Measurements from ENCODE around the gene ZBTB46. TPM values are rescaled to one million over a fixed set of nuclear protein-coding genes. Genes with fewer than 3 reads are reported as not detected.

The ZBTB46 gene
- total and polyA plus RNA-seq, 2 donors: 3.7 to 5.8 TPM

DNA sequence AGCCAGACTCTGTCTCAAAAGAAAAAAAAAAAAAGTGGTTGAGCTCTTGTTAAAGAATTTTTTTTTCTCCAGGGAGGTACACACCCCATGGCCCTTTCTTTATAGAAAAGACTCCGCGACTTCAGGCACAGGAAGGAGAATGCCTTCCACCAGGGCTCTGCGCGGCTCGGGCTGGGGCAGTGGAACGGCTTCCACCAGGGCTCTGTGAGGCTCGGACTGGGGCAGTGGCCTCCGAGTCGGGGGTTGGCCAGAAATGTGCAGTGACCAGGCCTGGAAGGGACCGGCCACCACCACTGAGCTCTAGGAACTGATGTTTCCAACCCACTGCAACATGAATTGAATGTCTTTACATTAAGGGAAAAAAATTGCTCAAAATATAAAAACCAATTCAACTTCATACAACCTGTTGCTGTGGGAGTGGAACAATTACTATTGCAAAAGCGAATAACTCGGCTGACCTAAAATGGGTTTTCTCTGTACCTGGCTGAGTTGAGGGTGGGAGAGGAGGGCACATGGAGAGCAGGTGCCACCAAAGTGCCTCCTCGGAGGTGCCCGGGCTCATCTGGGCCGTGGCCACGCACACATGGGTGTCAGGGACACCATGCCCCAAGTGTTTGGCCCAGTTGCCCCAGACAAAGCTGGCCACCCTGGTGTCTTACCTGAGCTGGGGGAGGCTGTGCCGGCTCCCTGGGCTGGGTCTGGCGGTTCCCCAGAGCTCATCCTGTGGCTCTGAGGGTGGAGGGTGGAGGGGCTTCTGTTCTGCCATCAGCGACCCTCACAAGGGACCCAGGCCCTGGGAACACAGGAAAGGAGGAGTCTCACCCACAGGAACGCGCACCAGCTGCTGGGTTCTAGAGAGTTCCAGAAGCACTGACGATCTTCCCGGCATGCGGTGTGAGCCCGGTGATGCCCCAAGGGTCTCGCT lies 62.2 kb downstream of the ZBTB46 start:
- 97% methylated on average over 26 of the region's 26 CpGs for WGBS
- Histone ChIP-seq H3K27me3 (ENCODE audit: control insufficient read depth in 2 of 2, insufficient read depth in 1 of 2, low read length in 1 of 2) (peaks cover 0 to 2% of the 10 kb centered on the region in 2 donors), H3K9me3 (ENCODE audit: control insufficient read depth in 2 of 2, insufficient read depth in 1 of 2, low read length in 1 of 2) (peaks cover 2 to 4% of the 10 kb centered on the region in 2 donors), H3K36me3 (ENCODE audit: control insufficient read depth in 2 of 2, insufficient read depth in 2 of 2, low read length in 1 of 2) (no peaks in the 10 kb centered on the region), H3K4me1 (ENCODE audit: control insufficient read depth in 2 of 2, insufficient read depth in 2 of 2, low read length in 2 of 2) (peaks cover 4 to 12% of the 10 kb centered on the region in 2 donors), H3K27ac (ENCODE audit: low read depth in 1 of 2, low read length in 1 of 2) (no peak overlapping the region), H3K4me3 (ENCODE audit: low read length in 2 of 2) (no peak overlapping the region)
- no peak for DNase-seq (ENCODE audit: low read depth in 6 of 9, low spot score in 9 of 9)

- Histone ChIP-seq H3K4me3 (ENCODE audit: low read length in 2 of 2) (no peak overlapping the region), H3K9me3 (ENCODE audit: control insufficient read depth in 2 of 2, insufficient read depth in 1 of 2, low read length in 1 of 2) (peaks cover 0 to 2% of the 10 kb centered on the region in 2 donors), H3K36me3 (ENCODE audit: control insufficient read depth in 2 of 2, insufficient read depth in 2 of 2, low read length in 1 of 2) (no peaks in the 10 kb centered on the region), H3K27ac (ENCODE audit: low read depth in 1 of 2, low read length in 1 of 2) (no peak overlapping the region), H3K27me3 (ENCODE audit: control insufficient read depth in 2 of 2, insufficient read depth in 1 of 2, low read length in 1 of 2) (peaks cover 0 to 2% of the 10 kb centered on the region in 2 donors), H3K4me1 (ENCODE audit: control insufficient read depth in 2 of 2, insufficient read depth in 2 of 2, low read length in 2 of 2) (peaks cover 0 to 2% of the 10 kb centered on the region in 2 donors)
- WGBS: 94% methylated on average over 7 of the region's 7 CpGs
- no peak for DNase-seq (ENCODE audit: low read depth in 6 of 9, low spot score in 9 of 9)
Measured at GRCh38 chr20:63767886-63768285, 63.2 kb downstream of the ZBTB46 start.

DNA sequence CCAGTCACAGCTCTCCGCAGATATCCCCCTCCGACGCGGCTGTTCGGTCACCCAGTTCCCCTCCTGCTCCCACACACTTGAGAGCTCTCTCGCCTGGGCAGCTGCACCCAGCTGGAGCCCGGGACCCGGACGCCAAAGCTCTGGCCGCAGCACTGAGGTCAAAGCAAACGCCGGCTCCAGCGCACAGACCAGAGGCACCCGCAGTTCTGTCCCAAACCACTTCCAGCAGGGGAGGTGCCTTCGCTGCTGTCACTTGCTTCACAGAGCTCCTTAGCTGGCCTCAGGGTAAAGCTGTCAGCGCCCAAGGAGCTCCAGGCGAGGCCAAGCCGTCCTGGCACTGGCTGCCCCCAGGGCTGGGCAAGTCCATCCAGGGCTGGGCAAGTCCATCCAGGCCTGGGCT lies 63.6 kb downstream of the ZBTB46 start:
- DNase-seq (ENCODE audit: low read depth in 6 of 9, low spot score in 9 of 9): no peak
- no peaks in the 10 kb centered on the region for H3K4me1 ChIP-seq (ENCODE audit: control insufficient read depth in 2 of 2, insufficient read depth in 2 of 2, low read length in 2 of 2)
- H3K36me3 ChIP-seq (ENCODE audit: control insufficient read depth in 2 of 2, insufficient read depth in 2 of 2, low read length in 1 of 2): no peaks in the 10 kb centered on the region
- H3K9me3 ChIP-seq (ENCODE audit: control insufficient read depth in 2 of 2, insufficient read depth in 1 of 2, low read length in 1 of 2): peaks cover 0 to 2% of the 10 kb centered on the region in 2 donors
- H3K27ac ChIP-seq (ENCODE audit: low read depth in 1 of 2, low read length in 1 of 2): no peak overlapping the region
- no peak overlapping the region for H3K4me3 ChIP-seq (ENCODE audit: low read length in 2 of 2)
- WGBS: 85% methylated on average over 18 of the region's 18 CpGs
- peaks cover 0 to 2% of the 10 kb centered on the region in 2 donors for H3K27me3 ChIP-seq (ENCODE audit: control insufficient read depth in 2 of 2, insufficient read depth in 1 of 2, low read length in 1 of 2)

GRCh38 chr20:63766695-63767426 lies 64.2 kb downstream of the ZBTB46 start:
- Histone ChIP-seq H3K4me1 (ENCODE audit: control insufficient read depth in 2 of 2, insufficient read depth in 2 of 2, low read length in 2 of 2) (no peaks in the 10 kb centered on the region), H3K27ac (ENCODE audit: low read depth in 1 of 2, low read length in 1 of 2) (no peak overlapping the region), H3K36me3 (ENCODE audit: control insufficient read depth in 2 of 2, insufficient read depth in 2 of 2, low read length in 1 of 2) (no peaks in the 10 kb centered on the region), H3K27me3 (ENCODE audit: control insufficient read depth in 2 of 2, insufficient read depth in 1 of 2, low read length in 1 of 2) (peaks cover 0 to 2% of the 10 kb centered on the region in 2 donors), H3K9me3 (ENCODE audit: control insufficient read depth in 2 of 2, insufficient read depth in 1 of 2, low read length in 1 of 2) (peaks cover 0 to 2% of the 10 kb centered on the region in 2 donors), H3K4me3 (ENCODE audit: low read length in 2 of 2) (no peak overlapping the region)
- 98% methylated on average over 38 of the region's 38 CpGs for WGBS
- no peak for DNase-seq (ENCODE audit: low read depth in 6 of 9, low spot score in 9 of 9)

- Histone ChIP-seq H3K27me3 (ENCODE audit: control insufficient read depth in 2 of 2, insufficient read depth in 1 of 2, low read length in 1 of 2) (no peaks in the 10 kb centered on the region), H3K27ac (ENCODE audit: low read depth in 1 of 2, low read length in 1 of 2) (no peak overlapping the region), H3K4me1 (ENCODE audit: control insufficient read depth in 2 of 2, insufficient read depth in 2 of 2, low read length in 2 of 2) (no peaks in the 10 kb centered on the region), H3K9me3 (ENCODE audit: control insufficient read depth in 2 of 2, insufficient read depth in 1 of 2, low read length in 1 of 2) (no peaks in the 10 kb centered on the region), H3K36me3 (ENCODE audit: control insufficient read depth in 2 of 2, insufficient read depth in 2 of 2, low read length in 1 of 2) (no peaks in the 10 kb centered on the region), H3K4me3 (ENCODE audit: low read length in 2 of 2) (no peak overlapping the region)
- WGBS: 98% methylated on average over 7 of the region's 7 CpGs
- DNase-seq (ENCODE audit: low read depth in 6 of 9, low spot score in 9 of 9): no peak
Measured at GRCh38 chr20:63765902-63766301, 65.2 kb downstream of the ZBTB46 start.

DNA sequence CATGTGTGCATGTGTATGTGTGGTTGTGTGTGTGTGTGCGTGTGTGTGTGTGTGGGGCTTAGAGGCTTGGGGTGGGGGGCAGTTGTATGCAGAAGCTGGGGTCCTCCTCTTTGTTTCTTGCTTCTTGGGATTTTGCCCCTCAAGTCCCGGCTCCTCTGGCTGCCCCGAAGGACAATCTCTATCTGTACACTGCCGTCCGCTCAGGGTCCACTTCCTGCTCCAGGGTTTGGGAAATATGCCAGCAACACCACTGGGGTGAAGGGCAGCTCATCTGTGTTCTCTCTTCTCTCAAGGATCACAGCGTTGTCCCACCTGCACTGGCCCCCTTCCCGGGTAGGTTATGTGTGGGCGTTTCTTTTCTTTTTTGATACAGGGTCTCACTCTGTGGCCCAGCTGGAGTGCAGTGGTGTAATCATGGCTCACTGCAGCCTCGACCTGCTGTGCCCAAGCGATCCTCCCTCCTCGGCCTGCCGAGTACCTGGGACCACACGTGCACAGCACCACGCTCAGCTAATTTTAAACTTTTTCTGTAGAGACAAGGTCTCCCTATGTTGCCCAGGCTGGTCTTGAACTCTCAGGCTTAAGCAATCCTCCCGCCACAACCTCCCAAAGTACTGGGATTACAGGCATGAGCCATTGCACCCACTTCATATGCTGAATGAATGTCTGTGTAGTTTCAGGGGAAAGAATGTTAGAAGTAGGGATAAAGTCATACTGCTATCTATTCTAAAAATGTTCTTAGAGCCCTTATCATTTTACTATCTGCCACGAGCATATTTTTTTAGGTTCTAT lies 65.8 kb downstream of the ZBTB46 start:
- H3K4me3 ChIP-seq (ENCODE audit: low read length in 2 of 2): no peak overlapping the region
- no peaks in the 10 kb centered on the region for H3K27me3 ChIP-seq (ENCODE audit: control insufficient read depth in 2 of 2, insufficient read depth in 1 of 2, low read length in 1 of 2)
- H3K4me1 ChIP-seq (ENCODE audit: control insufficient read depth in 2 of 2, insufficient read depth in 2 of 2, low read length in 2 of 2): no peaks in the 10 kb centered on the region
- WGBS: 95% methylated on average over 16 of the region's 16 CpGs
- no peak overlapping the region for H3K27ac ChIP-seq (ENCODE audit: low read depth in 1 of 2, low read length in 1 of 2)
- H3K36me3 ChIP-seq (ENCODE audit: control insufficient read depth in 2 of 2, insufficient read depth in 2 of 2, low read length in 1 of 2): no peaks in the 10 kb centered on the region
- DNase-seq (ENCODE audit: low read depth in 6 of 9, low spot score in 9 of 9): no peak
- no peaks in the 10 kb centered on the region for H3K9me3 ChIP-seq (ENCODE audit: control insufficient read depth in 2 of 2, insufficient read depth in 1 of 2, low read length in 1 of 2)

GRCh38 chr20:63759377-63759901 lies 71.6 kb downstream of the ZBTB46 start:
- no peaks in the 10 kb centered on the region for H3K27me3 ChIP-seq (ENCODE audit: control insufficient read depth in 2 of 2, insufficient read depth in 1 of 2, low read length in 1 of 2)
- no peak overlapping the region for H3K4me3 ChIP-seq (ENCODE audit: low read length in 2 of 2)
- 98% methylated on average over 7 of the region's 7 CpGs for WGBS
- no peaks in the 10 kb centered on the region for H3K36me3 ChIP-seq (ENCODE audit: control insufficient read depth in 2 of 2, insufficient read depth in 2 of 2, low read length in 1 of 2)
- no peak for DNase-seq (ENCODE audit: low read depth in 6 of 9, low spot score in 9 of 9)
- no peaks in the 10 kb centered on the region for H3K4me1 ChIP-seq (ENCODE audit: control insufficient read depth in 2 of 2, insufficient read depth in 2 of 2, low read length in 2 of 2)
- no peaks in the 10 kb centered on the region for H3K9me3 ChIP-seq (ENCODE audit: control insufficient read depth in 2 of 2, insufficient read depth in 1 of 2, low read length in 1 of 2)
- H3K27ac ChIP-seq (ENCODE audit: low read depth in 1 of 2, low read length in 1 of 2): no peak overlapping the region

DNA sequence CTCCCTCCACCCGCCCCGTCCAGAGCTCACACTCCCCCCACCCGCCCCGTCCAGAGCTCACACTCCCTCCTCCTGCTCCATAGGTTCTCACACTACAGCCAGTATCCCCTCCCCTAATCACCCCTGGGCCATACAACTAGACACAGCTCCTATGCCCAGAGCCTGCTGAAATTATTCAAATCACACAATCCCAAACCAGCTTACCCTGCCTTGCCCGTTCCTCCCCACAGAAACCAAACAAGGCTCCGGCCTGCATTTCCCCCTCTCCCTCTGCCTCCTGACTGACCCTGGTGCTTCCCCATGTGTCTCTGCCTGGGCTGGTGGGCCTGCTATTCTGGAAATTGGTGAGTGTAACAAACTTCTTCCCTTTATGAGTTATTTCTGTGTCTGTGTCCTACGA lies 72.9 kb downstream of the ZBTB46 start:
- WGBS: 98% methylated on average over 7 of the region's 7 CpGs
- Histone ChIP-seq H3K27me3 (ENCODE audit: control insufficient read depth in 2 of 2, insufficient read depth in 1 of 2, low read length in 1 of 2) (no peaks in the 10 kb centered on the region), H3K36me3 (ENCODE audit: control insufficient read depth in 2 of 2, insufficient read depth in 2 of 2, low read length in 1 of 2) (no peaks in the 10 kb centered on the region), H3K9me3 (ENCODE audit: control insufficient read depth in 2 of 2, insufficient read depth in 1 of 2, low read length in 1 of 2) (no peaks in the 10 kb centered on the region), H3K4me3 (ENCODE audit: low read length in 2 of 2) (no peak overlapping the region), H3K4me1 (ENCODE audit: control insufficient read depth in 2 of 2, insufficient read depth in 2 of 2, low read length in 2 of 2) (no peaks in the 10 kb centered on the region), H3K27ac (ENCODE audit: low read depth in 1 of 2, low read length in 1 of 2) (no peak overlapping the region)
- no peak for DNase-seq (ENCODE audit: low read depth in 6 of 9, low spot score in 9 of 9)
